Keratinocyte (primary cell): ENCODE results near the gene ZBTB4.

Experiments used
- EZH2 ChIP-seq: IDR thresholded peaks from one replicate; pipeline ENCODE4 v1.6.1; 2012; ENCODE audit warnings: inconsistent platforms, mild to moderate bottlenecking, low read length, moderate library complexity
- TF ChIP-seq, protein P1 (sequence below), 3 experiments: IDR thresholded peaks in 1 of 3; conservative IDR thresholded peaks in 1 of 3; optimal IDR thresholded peaks in 1 of 3; 2 replicates in 2 of 3; 3 replicates in 1 of 3; pipeline versions ENCODE3 to v1.5.1; 2011; ENCODE audit warnings: low read length in 3 of 3, mild to moderate bottlenecking in 3 of 3, moderate library complexity in 2 of 3, control low read depth in 1 of 3, inconsistent platforms in 1 of 3; ENCODE audit not compliant: insufficient read depth in 2 of 3; ENCODE audit errors: extremely low read depth in 1 of 3

DNA sequence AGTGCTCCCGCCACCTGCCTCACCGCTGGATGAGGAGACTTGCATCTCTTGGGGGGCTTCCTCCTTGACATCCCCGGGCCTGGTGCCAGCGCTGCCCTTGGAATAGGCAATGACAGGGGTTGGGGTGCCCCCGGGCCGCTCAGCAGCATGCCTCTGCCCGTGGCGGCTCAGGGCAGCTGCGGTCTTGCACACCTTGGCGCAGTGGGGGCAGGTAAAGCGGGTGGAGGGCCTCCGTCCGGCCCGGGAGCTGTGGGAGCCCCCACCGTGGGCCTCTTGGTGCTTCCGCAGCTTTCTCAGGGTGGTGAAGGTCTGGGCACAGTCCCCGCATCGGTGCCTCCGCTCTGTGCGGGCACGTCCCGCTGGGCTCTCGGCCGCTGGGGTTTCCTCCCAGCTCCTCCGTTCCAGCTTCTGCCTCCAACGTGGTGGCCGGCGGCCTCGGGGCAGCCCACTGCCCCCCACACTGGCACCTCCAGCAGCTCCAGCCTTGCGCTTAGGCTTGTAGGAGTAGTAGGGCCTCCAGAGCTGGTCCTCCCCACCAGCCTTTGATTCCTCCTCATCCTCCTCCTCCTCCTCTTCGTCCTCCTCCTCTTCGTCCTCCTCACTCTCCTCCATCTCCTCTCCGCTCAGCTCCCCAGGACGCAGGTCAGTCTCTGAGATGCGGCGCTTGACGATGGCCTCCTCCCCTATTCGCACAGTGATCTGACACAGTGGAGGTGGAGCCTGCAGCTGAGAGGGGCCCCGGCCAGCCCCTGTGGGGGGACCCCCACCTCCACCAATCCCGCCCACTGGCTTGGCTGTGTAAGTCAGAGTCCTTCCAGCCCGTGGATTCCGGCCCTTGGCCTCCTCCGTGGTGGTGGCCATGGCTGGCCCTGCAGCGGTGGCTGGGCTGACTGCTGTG lies 16.7 kb downstream of the ZBTB4 start:
- TF ChIP-seq, protein P1, sequence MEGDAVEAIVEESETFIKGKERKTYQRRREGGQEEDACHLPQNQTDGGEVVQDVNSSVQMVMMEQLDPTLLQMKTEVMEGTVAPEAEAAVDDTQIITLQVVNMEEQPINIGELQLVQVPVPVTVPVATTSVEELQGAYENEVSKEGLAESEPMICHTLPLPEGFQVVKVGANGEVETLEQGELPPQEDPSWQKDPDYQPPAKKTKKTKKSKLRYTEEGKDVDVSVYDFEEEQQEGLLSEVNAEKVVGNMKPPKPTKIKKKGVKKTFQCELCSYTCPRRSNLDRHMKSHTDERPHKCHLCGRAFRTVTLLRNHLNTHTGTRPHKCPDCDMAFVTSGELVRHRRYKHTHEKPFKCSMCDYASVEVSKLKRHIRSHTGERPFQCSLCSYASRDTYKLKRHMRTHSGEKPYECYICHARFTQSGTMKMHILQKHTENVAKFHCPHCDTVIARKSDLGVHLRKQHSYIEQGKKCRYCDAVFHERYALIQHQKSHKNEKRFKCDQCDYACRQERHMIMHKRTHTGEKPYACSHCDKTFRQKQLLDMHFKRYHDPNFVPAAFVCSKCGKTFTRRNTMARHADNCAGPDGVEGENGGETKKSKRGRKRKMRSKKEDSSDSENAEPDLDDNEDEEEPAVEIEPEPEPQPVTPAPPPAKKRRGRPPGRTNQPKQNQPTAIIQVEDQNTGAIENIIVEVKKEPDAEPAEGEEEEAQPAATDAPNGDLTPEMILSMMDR (optimal IDR thresholded peaks at IDR 0.05 in 1 of 3, IDR thresholded peaks at IDR 0.05 in 1 of 3, conservative IDR thresholded peaks at IDR 0.05 in 1 of 3; ENCODE audit: extremely low read depth in 1 of 3, insufficient read depth in 2 of 3, low read length in 3 of 3), result no peak
- TF ChIP-seq EZH2, result no peak
